NCI-H1417 (cell line): ENCODE data around the gene ROR1.
"Not testable (repeated sequence)": the region's sequence is repeated elsewhere in the genome, so short reads cannot be mapped to it uniquely, and the experiment has no call there.

Source experiments
- DNase-seq, 3 experiments: peaks; one replicate each; lab custom pipeline; 2025; lab: John Stamatoyannopoulos, UW

ROR1 gene

GRCh38 chr1:64098846-64099582, 325.2 kb downstream of the ROR1 start:
- peak in 2 of 3 experiments; percentile 22 to 50 for DNase-seq

- no peak for DNase-seq
Measured at GRCh38 chr1:64100791-64101190, 327.0 kb downstream of the ROR1 start.

DNA sequence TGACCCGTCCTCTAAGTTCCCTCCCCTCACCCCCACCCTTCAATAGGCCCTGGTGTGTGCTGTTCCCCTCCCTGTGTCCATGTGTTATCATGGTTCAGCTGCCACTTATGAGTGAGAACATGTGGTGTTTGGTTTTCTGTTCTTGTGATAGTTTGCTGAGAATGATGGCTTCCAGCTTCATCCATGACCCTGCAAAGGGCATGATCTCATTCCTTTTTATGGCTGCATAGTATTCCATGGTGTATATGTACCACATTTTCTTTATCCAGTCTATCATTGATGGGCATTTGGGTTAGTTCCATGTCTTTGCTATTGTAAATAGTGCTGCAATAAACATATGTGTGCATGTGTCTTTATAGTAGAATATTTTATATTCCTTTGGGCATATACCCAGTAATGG, 330.8 kb downstream of the ROR1 start:
- not testable (repeated sequence) for DNase-seq

DNA sequence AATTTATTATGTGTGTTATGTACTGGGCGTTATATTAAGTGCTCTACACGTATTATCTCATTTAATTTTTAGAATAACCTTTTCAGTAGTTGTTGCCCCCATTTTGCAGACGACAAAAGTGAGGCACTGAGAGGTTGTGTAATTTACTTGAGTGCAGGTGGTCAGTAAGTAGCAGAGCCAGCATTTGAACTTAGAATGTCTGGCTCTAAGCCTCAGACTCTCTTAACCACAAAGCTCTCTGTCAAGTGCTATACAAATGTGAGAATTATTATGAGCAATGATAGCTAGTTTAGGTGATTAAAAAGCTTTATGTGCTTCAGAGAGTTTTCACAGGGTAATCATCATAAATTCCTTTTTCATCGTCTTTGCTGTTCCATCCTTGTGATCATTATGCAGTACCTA, 333.3 kb downstream of the ROR1 start:
- DNase-seq, result no peak

- DNase-seq, result no peak
Measured at GRCh38 chr1:64107632-64108031, 333.8 kb downstream of the ROR1 start.

- DNase-seq, result no peak
Measured at GRCh38 chr1:64110924-64111777, 337.3 kb downstream of the ROR1 start.

GRCh38 chr1:64111787-64112186, 338.0 kb downstream of the ROR1 start:
- DNase-seq, result no peak

DNA sequence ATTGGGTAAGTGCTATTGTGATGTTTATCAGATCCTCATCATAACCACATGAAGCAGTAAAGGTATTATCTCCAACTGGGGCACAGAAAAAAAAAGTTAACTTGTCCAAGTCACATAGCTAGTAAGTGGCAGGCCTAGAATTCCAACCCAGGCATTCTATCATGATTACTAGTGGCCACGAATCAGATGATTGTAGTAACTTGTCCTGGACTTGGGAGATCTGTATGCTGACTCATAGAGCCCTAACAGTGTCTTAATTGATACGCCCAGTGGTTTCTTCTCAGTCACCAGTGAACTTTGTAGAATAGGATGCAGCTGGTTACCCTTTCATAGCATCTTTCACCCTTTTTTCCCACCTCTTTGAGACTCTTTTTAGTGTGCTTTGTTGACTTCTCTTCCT, 338.5 kb downstream of the ROR1 start:
- no peak for DNase-seq

DNA sequence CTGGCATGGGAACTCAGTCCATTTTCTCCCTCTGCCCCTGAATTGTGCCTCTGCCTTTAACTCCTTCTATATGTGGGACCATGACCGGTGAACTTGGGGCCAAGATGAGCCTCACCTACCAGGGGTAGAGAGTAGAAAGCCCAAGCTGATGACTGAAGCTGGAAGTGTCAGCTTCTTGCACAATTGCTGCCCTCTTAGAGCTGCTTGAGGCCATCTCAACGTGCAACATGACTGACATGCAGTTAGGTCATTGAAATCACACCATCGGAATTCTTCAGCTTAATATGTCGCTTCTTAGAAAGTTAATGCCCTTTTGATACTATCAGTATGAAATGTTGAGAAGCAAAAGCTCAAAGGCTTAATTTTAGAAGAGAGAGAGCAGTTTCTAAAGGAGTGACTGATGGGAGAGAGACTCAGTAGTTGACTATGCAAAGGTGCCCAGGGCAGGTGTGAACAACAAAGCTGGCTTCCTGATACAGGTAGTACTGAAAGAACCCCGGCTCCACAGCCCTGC, 340.3 kb downstream of the ROR1 start:
- DNase-seq, result no peak

GRCh38 chr1:64116537-64116936, 342.7 kb downstream of the ROR1 start:
- DNase-seq, result no peak

- DNase-seq, result no peak
Measured at GRCh38 chr1:64117492-64117891, 343.7 kb downstream of the ROR1 start.

DNA sequence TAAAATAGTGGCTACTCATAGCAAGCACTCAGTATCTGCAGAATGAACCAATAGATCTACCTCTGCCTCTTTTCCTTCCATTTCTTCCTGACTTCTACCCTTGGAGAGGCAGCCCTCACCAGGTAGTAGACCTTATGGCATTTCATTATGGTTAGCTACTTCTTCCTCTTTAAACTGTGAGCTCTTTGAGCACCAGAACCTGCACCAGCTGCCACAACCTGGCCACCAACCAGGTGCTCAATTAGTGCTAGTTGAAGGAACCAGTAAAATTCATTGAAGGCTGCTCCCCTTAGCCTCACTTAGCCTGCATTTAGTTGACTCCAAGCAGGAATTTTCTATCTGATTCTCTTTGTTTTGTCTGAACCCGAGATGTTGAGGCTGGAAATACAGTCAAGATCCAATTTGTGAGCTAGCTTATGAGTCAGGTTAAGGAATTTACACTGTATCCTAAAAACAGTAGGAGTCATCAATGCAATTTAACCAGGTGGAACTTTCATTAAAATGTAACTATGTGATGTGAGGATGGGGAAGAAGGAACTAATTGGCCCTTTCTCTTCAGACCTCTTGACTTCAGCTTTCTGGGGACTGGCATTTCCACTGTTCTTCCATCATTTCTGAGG, 348.1 kb downstream of the ROR1 start:
- DNase-seq, result no peak

DNA sequence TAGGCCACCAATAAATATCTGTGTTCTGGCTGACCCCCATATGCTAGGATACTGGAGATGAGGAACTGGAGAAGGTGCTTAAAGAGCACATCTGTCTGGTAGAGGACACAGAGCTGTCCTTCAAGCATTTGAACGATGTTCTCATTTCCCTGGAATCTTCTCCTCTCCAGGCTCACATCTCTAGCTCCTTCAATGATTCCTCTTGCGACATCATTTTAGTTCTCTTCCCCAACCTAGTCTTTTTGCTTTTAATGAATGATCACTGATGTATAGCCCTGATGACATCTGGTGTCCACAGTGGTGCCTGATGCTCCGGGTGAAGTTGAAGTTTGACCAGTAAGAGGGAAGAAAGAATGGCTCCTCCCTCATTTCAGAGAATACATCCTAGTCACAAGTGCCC, 348.8 kb downstream of the ROR1 start:
- no peak for DNase-seq

DNA sequence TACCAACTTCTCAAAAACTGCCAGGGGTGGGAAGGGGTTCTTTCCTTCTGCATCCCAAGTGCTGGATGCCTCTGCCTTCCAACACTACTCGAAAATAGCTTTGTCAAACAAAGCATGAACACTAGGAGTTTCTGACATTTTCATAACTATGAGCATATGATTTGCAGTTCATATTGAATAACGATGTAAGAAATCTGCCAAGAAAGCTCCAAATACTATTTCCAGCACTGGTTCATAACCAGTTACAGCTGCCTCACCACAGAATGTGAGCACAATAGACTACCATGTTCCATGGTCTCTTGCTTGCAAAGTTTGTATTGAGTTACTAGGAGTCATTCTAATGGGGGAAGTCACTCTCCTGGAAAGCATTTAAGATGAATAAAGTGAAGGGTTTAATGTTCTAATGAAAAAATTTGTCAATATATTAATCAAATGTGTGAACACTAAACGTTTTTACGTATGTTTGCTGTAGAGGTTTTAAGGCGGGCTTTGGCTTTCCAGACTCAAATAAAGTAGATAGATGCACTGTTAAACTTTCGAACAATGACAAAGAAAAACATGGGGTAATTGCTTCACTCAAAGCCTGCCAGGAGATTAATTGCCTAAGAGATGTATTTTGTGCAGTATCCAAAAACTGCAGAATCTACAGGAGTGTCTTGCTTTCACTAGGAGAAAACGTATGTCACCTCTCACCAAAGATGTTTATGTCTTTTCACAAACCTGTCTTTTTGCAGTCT, 351.1 kb downstream of the ROR1 start:
- no peak for DNase-seq

GRCh38 chr1:64126581-64126980, 352.8 kb downstream of the ROR1 start:
- DNase-seq, result no peak

DNA sequence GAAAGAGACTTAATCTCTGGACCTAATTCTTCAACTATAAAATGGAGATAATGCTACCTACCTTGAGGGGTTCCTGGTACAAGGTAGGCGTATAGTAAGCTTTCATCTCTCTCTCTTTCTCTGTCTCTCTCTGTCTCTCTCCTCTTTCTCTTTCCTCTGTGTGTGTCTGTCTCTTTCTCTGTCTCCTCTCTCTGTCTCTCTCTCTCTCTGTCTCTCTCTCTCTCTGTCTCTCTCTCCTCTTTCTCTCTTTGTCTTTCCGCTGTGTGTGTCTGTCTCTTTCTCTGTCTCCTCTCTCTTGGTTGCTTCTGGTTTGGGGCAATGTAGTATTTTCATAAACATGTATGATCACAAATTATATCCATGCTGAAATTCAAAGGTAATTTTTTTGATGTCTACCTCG, 353.5 kb downstream of the ROR1 start:
- DNase-seq, result no peak

DNA sequence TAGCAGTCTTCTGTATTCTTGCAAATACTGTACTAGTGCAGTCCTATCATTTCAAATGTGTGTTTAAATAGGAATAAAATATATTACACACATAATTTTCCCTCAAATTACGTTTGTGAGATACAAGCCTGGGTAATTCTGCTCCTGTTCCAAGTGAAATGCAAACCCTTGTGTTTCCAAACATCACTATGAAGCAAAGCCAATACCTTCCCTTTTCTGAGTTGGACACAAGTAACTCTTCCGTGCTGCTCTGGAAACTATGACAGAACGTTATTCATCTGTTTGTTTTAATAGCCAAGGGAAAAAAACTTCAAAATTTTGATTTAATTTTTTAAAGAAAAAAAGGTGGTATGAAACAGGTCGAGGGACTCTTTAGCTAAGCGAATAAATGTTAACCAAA, 355.9 kb downstream of the ROR1 start:
- DNase-seq, result no peak

- DNase-seq, result no peak
Measured at GRCh38 chr1:64131155-64131554, 357.3 kb downstream of the ROR1 start.

- DNase-seq, result no peak
Measured at GRCh38 chr1:64133036-64133435, 359.2 kb downstream of the ROR1 start.

GRCh38 chr1:64135462-64136223, 361.8 kb downstream of the ROR1 start:
- DNase-seq, result no peak

DNA sequence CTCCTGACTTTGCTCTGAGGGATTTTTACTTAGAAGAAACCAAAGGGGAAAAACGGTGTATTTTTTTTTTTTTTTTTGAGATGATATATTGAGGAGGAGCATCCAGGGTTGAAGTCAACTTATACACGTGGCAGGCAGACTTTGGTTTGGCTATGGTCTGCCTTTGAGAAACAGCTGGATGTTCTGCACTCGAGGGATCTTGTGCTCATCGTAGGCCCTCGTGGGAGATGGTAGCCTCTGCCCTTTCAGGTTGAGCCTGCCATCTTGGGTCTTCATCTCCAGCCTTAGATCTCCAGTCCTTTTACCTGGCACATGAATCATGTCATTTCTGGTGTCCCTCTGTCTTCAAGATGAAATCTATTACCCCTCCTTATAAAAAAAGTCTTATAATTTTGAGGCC, 362.5 kb downstream of the ROR1 start:
- no peak for DNase-seq
